Neural cell (in vitro differentiated cells): Measurements from ENCODE around the gene ROS1. TPM values are rescaled to one million over a fixed set of nuclear protein-coding genes. Genes with fewer than 3 reads are reported as not detected.

Source experiments
- H2AFZ ChIP-seq: fragments of 200-600, 300-800 bp; sonication (generic), shearing (Covaris generic); 2 replicates; pipeline ENCODE4 v1.6.0; 2014; ENCODE audit warnings: low read depth, mild to moderate bottlenecking, antibody characterized with exemption, low read length, moderate library complexity
- H3F3A ChIP-seq: fragments of 200-600 bp; shearing (Covaris generic); 2 replicates; pipeline ENCODE4 v1.6.1; 2016; ENCODE audit warnings: mild to moderate bottlenecking, moderate library complexity, mixed read lengths, antibody characterized with exemption, low read length; ENCODE audit not compliant: insufficient read depth, poor library complexity, severe bottlenecking
- H3K27ac ChIP-seq: fragments of 200-600, 300-800 bp; sonication (generic), shearing (Covaris generic); 2 replicates; pipeline ENCODE4 v1.5.1; 2014; ENCODE audit warnings: mild to moderate bottlenecking, low read length, moderate library complexity
- H3K27me3 ChIP-seq: fragments of 300-800, 200-600 bp; sonication (generic), shearing (Covaris generic); 2 replicates; pipeline ENCODE4 v1.6.0; 2014; ENCODE audit warnings: mild to moderate bottlenecking, low read depth, low read length, moderate library complexity; ENCODE audit not compliant: insufficient read depth
- H3K36me3 ChIP-seq: fragments of 300-800, 200-600 bp; sonication (generic), shearing (Covaris generic); 2 replicates; pipeline ENCODE4 v1.5.1; 2014; ENCODE audit warnings: mild to moderate bottlenecking, antibody characterized with exemption, low read length, moderate library complexity; ENCODE audit not compliant: insufficient read depth
- H3K4me2 ChIP-seq: fragments of 300-800, 200-600 bp; sonication (generic), shearing (Covaris generic); 2 replicates; pipeline ENCODE4 v1.6.0; 2014; ENCODE audit warnings: mild to moderate bottlenecking, low read length
- H3K4me3 ChIP-seq: fragments of 300-800, 200-600 bp; sonication (generic), shearing (Covaris generic); 2 replicates; pipeline ENCODE4 v1.5.1; 2014; ENCODE audit warnings: mild to moderate bottlenecking, low read length, moderate library complexity
- H3K79me2 ChIP-seq: fragments of 200-600 bp; shearing (Covaris generic); replicated peaks from 2 replicates; pipeline ENCODE4 v1.6.0; 2014; ENCODE audit warnings: mild to moderate bottlenecking, low read length, moderate library complexity; ENCODE audit not compliant: insufficient read depth
- H3K9ac ChIP-seq: fragments of 300-800, 200-600 bp; sonication (generic), shearing (Covaris generic); 2 replicates; pipeline ENCODE4 v1.6.1; 2016; ENCODE audit warnings: mild to moderate bottlenecking, low read length, mixed read lengths
- H3K9me2 ChIP-seq: fragments of 200-600 bp; shearing (Covaris generic); 2 replicates; pipeline ENCODE4 v1.6.1; 2016; ENCODE audit warnings: mild to moderate bottlenecking, low read length, mixed read lengths; ENCODE audit not compliant: insufficient read depth
- H3K9me3 ChIP-seq: fragments of 200-600, 300-800 bp; sonication (generic), shearing (Covaris generic); 2 replicates; pipeline ENCODE4 v1.6.1; 2016; ENCODE audit warnings: mild to moderate bottlenecking, mixed run types, low read length, moderate library complexity, mixed read lengths
- H4K20me1 ChIP-seq: fragments of 200-600 bp; shearing (Covaris generic); 2 replicates; pipeline ENCODE4 v1.6.1; 2016; ENCODE audit warnings: mild to moderate bottlenecking, mixed run types; ENCODE audit not compliant: insufficient read depth
- CTCF ChIP-seq: fragments of 450-650 bp; IDR thresholded peaks from 2 replicates; pipeline ENCODE4 v1.5.1; 2014; ENCODE audit warnings: antibody characterized with exemption, mild to moderate bottlenecking, moderate library complexity; ENCODE audit not compliant: poor library complexity, severe bottlenecking
- EP300 ChIP-seq: fragments of 450-650 bp; conservative IDR thresholded peaks from 2 replicates; pipeline ENCODE4 v1.6.1; 2014; ENCODE audit warnings: antibody characterized with exemption, mild to moderate bottlenecking, moderate library complexity; ENCODE audit not compliant: poor library complexity, severe bottlenecking
- EZH2 ChIP-seq: fragments of 200-600, 300-800 bp; shearing (Covaris generic), sonication (generic); IDR thresholded peaks from 2 replicates; pipeline ENCODE4 v1.6.1; 2014; ENCODE audit warnings: antibody characterized with exemption, low read length, borderline replicate concordance, mild to moderate bottlenecking; ENCODE audit not compliant: insufficient read depth, poor library complexity, severe bottlenecking
- MXI1 ChIP-seq: fragments of 450-650 bp; conservative IDR thresholded peaks from 2 replicates; pipeline ENCODE4 v1.6.1; 2014; ENCODE audit warnings: antibody characterized with exemption, mild to moderate bottlenecking; ENCODE audit not compliant: poor library complexity, severe bottlenecking
- POLR2AphosphoS5 ChIP-seq: IDR thresholded peaks from 2 replicates; pipeline ENCODE4 v1.6.1; 2012
- RAD21 ChIP-seq: fragments of 450-650 bp; conservative IDR thresholded peaks from 2 replicates; pipeline ENCODE4 v1.6.1; 2014; ENCODE audit warnings: antibody characterized with exemption, mild to moderate bottlenecking, moderate library complexity
- REST ChIP-seq: IDR thresholded peaks from 2 replicates; pipeline ENCODE4 v1.6.1; 2012; ENCODE audit warnings: borderline replicate concordance
- SMC3 ChIP-seq: fragments of 450-650 bp; conservative IDR thresholded peaks from 2 replicates; pipeline ENCODE4 v1.6.1; 2014; ENCODE audit warnings: antibody characterized with exemption, mild to moderate bottlenecking, moderate library complexity; ENCODE audit not compliant: poor library complexity
- polyA plus RNA-seq: library from polyadenylated mRNA; depleted of rRNA; stranded (reverse); fragments of >200 nt; gene quantifications from 2 replicates; pipeline ENCODE4 v1.2.3, GENCODE V29; 2014

Gene ROS1
- polyA plus RNA-seq, 1 donor from 2014 or later, result not detected

- TF ChIP-seq RAD21 (no peak), EP300 (no peak), EZH2 (no peak), POLR2AphosphoS5 (no peak), MXI1 (no peak), CTCF (no peak), REST (no peak), SMC3 (no peak)
- Histone ChIP-seq H3K27me3 (peaks cover 81% of the 10 kb centered on the region), H3K4me2 (no peak overlapping the region), H3K4me3 (no peak overlapping the region), H2AFZ (no peak overlapping the region), H3K9ac (no peak overlapping the region), H3K79me2 (no peaks in the 10 kb centered on the region), H3K27ac (no peak overlapping the region), H4K20me1 (no peaks in the 10 kb centered on the region), H3F3A (no peaks in the 10 kb centered on the region), H3K36me3 (no peaks in the 10 kb centered on the region), H3K9me2 (no peaks in the 10 kb centered on the region), H3K9me3 (no peaks in the 10 kb centered on the region)
Observed at GRCh38 chr6:117263353-117263927, 162.3 kb downstream of the ROS1 start.

GRCh38 chr6:117262799-117263198 lies 162.9 kb downstream of the ROS1 start:
- Histone ChIP-seq H3K79me2 (no peaks in the 10 kb centered on the region), H4K20me1 (no peaks in the 10 kb centered on the region), H2AFZ (no peak overlapping the region), H3K9me2 (no peaks in the 10 kb centered on the region), H3K9me3 (no peaks in the 10 kb centered on the region), H3K27ac (no peak overlapping the region), H3K4me3 (no peak overlapping the region), H3F3A (no peaks in the 10 kb centered on the region), H3K4me2 (no peak overlapping the region), H3K27me3 (peaks cover 75% of the 10 kb centered on the region), H3K9ac (no peak overlapping the region), H3K36me3 (no peaks in the 10 kb centered on the region)
- TF ChIP-seq EZH2, result no peak
- TF ChIP-seq POLR2AphosphoS5, result no peak
- TF ChIP-seq SMC3, result no peak
- no peak for TF ChIP-seq REST
- no peak for TF ChIP-seq CTCF
- TF ChIP-seq RAD21, result no peak
